Tibial nerve (tissue), 4 donors: ENCODE measurements around the gene GTPBP2.

Source experiments
- CTCF ChIP-seq, 5 experiments: fragments of 200-600 bp in 3 of 5; fragments of 450-650 bp in 2 of 5; sonication (generic) in 3 of 5; IDR thresholded peaks; one replicate each; pipeline ENCODE4 v1.5.1; 2016 to 2019; ENCODE audit warnings: antibody characterized with exemption in 5 of 5, mild to moderate bottlenecking in 3 of 5, moderate library complexity in 2 of 5
- EP300 ChIP-seq, 2 donors: sonication (generic); formaldehyde crosslinking; IDR thresholded peaks; one replicate each; pipeline ENCODE4 v1.6.1; 2017; ENCODE audit warnings: antibody characterized with exemption in 2 of 2, mild to moderate bottlenecking in 1 of 2
- POLR2A ChIP-seq, 2 donors: fragments of 450-650 bp; IDR thresholded peaks; one replicate each; pipeline ENCODE4 v1.6.1; 2017; ENCODE audit warnings: antibody characterized with exemption in 2 of 2, mild to moderate bottlenecking in 2 of 2, moderate library complexity in 2 of 2

GRCh38 chr6:43645613-43645964 is 16.5 kb upstream of the GTPBP2 start:
- TF ChIP-seq EP300 (IDR thresholded peaks at IDR 0.05) (no peak), CTCF (IDR thresholded peaks at IDR 0.05) (no peak), POLR2A (IDR thresholded peaks at IDR 0.05) (no peak)
